ENCODE results near the gene C1orf185.
"Not testable (repeated sequence)": the region's sequence is repeated elsewhere in the genome, so short reads cannot be mapped to it uniquely, and the experiment has no call there.

The C1orf185 gene

GRCh38 chr1:51101976-51102375 lies at the start of gene C1orf185:
C1orf185 (plus strand) TSS chr1:51102228; CDS start chr1:51102234, 6 bp downstream.
- no peak for FAIRE-seq

DNA sequence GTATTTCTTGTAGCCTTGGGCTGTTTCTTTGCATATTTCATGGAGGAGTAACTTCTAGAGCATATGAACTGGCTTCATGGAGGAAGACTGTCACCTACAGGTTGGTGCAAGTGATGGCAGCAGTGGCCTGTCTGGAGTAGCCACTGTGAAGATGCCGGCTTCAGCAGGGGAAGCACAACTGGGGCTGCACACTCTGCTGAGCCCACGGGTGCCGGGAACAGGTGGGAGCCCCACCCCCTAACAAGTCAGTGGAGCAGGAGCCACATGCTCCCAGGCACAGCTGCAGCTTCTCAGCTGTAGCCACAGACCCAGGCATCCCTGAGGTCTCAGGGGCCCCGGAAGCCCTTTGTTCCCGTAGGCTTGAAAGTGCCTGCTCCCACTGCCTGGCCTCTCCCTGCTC lies 43.2 kb upstream of the C1orf185 start:
- FAIRE-seq = no peak

- no peak for FAIRE-seq
These were observed 40.7 kb upstream of the C1orf185 start for GRCh38 chr1:51061231-51061918.

DNA sequence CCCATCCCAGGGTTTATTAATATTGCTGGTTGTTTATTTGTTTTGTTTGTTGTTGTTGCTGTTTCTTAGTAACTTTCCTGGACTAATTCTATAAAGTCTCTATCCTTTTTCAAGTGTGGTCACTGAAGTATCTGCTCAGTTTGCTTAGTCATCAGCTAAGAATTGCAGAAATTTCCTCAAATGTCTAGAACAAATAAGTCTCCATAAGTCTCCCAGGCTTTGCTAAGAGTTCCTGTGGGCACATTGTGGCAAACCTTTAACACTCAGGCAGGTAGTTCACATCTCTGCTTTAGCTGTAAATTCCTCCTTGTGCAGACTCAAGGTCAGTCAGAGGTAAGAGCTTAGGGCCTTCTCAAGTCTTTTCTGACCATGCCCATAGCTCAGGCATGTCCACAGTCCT lies 38.9 kb upstream of the C1orf185 start:
- no peak for FAIRE-seq

DNA sequence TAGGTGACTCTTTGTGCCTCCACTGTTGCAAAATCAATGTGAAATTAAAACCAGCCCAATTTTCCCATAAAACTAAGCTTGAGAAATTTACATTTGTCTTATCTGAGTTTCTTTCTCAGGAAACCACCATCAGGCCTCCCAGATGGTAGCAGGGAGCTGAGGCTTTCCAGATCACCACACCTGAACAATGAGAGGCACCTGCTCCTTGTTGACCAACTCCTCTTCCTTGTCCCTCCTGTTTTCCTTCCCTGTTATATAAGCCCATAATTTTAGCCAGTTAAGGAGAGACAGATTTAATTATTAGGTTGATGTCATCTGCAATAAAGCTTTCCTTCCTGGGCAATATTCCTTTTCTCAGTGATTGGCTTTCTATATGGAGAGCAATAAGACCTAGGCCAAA lies 32.0 kb upstream of the C1orf185 start:
- FAIRE-seq = no peak

DNA sequence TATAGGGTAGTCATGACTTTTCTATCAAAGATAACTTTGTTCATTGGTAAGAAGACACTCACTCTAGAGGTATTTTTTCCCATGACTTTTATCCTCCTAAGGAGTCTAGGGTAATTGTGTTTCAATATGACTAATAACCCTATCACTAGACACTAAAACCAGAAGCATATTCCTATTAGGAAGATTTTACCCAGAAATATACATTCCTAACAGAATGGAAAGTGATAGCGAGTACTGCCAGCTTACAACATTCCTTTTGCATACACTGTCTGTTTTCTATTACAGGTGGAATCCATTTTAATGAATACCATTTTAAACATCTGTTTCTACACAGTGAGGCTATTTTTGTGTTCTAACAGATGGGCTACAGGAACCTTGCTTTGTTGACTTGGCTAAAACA lies 31.4 kb upstream of the C1orf185 start:
- FAIRE-seq = no peak

DNA sequence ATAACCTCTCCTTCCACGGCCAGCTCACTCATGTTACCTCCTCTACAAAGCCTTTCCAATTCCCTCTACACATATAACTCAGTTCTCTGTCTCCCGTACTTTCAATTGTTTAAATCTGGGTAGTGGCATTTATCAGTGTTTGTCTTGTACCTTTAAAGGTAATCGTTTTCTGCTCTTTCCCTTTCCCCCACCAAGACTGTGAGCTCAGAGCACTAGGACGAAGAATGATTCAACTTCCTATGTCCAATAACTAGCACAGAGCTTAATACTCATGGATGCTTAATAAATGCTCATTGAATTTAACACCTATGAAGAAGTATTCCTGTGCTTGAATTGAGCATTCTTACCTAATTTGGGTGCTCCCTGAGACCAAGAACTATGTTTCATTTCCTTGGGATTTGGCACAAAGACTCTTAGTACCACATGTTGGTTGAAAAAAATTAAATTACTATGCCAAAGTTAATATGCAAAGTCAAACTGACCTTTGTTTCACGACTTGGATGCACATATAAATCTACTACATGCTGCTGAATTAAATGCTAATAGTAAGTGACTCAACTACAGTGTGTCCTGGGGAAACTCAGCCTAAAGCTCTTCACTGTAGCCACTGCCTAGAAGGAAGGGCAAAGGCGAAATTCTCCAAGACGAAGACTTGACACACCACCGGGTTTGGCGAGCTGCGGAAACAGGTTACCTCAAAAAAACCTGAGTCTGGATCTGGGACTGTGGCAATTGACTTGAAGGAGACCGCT lies 30.6 kb upstream of the C1orf185 start:
- FAIRE-seq = no peak

DNA sequence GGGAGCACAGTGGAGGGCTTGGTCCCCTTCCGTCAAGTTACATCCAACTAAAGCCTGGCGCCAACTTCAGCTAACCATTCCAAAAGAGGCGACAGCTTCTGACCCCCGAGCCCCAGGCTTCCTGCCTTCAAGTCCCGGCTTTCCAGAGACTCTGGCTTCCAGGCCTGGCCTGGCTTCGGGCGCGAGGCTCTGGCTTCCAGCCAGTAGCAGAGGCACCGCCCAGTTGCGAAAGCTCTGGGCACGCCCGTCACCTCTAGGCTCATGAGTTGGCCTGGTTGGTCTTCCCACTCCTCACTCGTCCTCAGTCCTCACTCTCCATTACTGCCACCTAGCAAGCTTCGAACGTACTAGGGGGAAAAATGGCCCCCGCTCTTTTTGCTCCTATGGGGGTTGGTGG lies 30.0 kb upstream of the C1orf185 start:
- no peak for FAIRE-seq

- FAIRE-seq = no peak
These were observed 29.4 kb upstream of the C1orf185 start for GRCh38 chr1:51072651-51073050.

GRCh38 chr1:51073456-51073855 lies 28.6 kb upstream of the C1orf185 start:
- FAIRE-seq = no peak

GRCh38 chr1:51086496-51087271 lies 15.3 kb upstream of the C1orf185 start:
- no peak for FAIRE-seq

GRCh38 chr1:51088474-51088873 lies 13.6 kb upstream of the C1orf185 start:
- no peak for FAIRE-seq

GRCh38 chr1:51093581-51093980 lies 8.4 kb upstream of the C1orf185 start:
- FAIRE-seq = no peak

DNA sequence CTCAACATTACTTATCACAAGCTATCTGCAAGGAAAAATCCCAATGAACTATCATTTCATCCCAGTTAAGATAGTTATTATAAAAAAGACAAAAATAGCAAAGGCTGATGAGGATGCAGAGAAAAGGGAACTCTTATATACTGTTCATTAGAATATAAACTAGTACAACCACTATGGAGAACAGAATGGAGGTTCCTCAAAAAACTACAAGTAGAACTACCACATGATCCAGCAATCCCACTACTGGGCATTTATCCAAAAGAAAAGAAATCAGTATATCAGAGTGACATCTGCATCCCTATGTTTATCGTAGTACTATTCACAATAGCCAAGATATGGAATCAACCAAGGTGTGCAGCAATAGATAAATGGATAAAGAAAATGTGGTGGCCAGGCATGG lies 4.9 kb upstream of the C1orf185 start:
- no peak for FAIRE-seq

GRCh38 chr1:51100264-51100880 lies 1.7 kb upstream of the C1orf185 start:
- FAIRE-seq = no peak

DNA sequence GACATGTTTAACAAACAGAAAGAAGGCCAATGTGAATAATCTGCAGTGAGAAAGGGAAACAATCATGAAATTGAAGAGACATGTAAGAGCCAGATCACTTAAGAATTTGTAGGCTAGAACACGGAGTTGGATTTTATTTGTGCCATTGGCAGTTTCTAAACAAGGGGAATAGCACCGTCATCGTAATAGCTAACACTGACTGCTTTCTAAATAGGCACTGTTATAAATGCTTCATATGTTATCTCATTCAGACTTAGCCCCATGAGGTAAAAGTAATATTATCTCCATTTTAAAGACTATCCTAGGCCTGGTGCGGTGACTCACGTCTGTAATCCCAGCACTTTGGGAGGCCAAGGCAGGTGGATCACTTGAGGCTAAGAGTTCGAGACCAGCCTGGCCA lies 12.1 kb downstream of the C1orf185 start:
- no peak for FAIRE-seq

- no peak for FAIRE-seq
These were observed 13.8 kb downstream of the C1orf185 start for GRCh38 chr1:51115714-51116404.

DNA sequence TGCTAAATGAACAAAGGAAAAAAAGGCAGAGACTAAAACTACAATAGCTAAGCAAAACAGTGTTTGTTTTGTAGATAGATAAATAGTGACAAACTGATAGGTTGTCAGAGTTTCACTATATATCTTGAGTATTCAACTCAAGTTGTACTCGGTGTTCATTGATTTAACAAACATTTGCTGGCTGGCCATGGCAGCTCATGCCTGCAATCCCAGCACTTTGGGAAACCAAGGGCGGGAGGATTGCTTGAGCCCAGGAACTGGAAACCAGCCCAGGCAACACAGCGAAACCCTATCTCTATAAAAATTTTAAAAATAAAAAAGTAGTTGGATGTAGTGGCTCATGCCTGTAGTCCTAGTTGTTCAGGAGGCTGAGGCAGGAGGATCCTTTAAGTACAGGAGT lies 17.3 kb downstream of the C1orf185 start:
- no peak for FAIRE-seq

DNA sequence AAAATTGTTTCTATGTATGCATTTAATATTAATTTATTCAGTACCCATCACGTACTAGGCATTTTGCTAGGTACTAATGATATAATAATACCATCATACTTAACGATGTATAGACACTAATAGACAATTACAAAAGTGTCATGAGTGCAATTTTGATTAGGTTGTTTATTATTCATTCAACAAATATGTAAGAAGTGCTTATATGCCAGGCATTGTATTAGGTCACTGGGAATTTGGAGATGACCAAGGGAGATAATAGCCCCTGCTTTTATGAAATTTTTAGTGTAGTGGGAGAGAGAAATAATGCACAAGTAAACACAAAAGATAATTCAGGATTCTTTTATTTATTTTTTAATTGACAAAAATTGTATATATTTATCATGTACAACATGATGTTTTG lies 18.6 kb downstream of the C1orf185 start:
- FAIRE-seq = no peak

- FAIRE-seq = not testable (repeated sequence)
These were observed 25.1 kb downstream of the C1orf185 start for GRCh38 chr1:51127152-51127551.

DNA sequence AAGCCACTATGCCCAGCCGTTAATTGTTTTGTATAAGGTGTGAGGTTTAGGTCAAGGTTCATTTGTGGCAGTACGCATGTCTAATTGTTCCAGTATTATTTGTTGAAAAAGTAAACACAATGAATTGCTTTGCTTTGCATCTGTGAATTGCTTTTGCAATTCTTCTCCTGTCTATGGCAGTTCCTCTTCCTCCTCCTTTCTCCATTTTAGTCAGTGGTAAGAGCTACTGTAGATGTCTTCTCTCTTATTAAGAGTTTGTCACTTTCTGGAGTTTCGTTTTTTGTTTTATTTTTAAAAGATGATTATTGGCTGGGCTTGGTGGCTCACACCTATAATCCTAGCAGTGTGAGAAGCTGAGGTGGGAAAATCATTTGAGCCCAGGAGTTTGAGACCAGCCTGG lies 29.2 kb downstream of the C1orf185 start:
- no peak for FAIRE-seq

- FAIRE-seq = no peak
These were observed 31.0 kb downstream of the C1orf185 start for GRCh38 chr1:51133045-51133444.

DNA sequence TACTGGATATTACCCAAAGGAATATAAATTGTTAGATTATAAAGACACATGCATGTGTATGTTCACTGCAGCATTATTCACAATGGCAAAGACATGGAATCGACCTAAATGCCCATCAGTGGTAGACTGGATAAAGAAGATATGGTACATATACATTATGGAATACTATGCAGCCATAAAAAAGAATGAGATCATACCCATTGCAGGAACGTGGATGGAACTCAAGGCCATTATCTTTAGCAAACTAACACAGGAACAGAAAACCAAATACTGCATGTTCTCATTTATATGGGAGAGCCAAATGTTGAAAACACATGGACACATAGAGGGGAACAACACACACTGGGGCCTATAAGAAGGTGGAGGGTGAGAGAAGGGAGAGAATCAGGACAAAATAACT lies 35.7 kb downstream of the C1orf185 start:
- FAIRE-seq = not testable (repeated sequence)

Data from endometrium (tissue), 2 donors.